Peyer's patch (tissue), 4 donors: ENCODE data around the gene MET. TPM values are rescaled to one million over a fixed set of nuclear protein-coding genes. Genes with fewer than 3 reads are reported as not detected.

ENCODE experiments used
- DNase-seq, 3 donors: peaks; one replicate each; pipeline ENCODE4 v3.0.0-alpha.2; 2017 to 2019
- H3K27ac ChIP-seq, 4 donors: fragments of 200-600 bp; sonication (generic); one replicate each; pipeline ENCODE4 v1.5.1; 2016 to 2019
- H3K27me3 ChIP-seq, 2 donors: fragments of 200-600 bp; sonication (generic); one replicate each; pipeline ENCODE4 v1.5.1; 2019
- H3K36me3 ChIP-seq, 3 donors: fragments of 200-600 bp; sonication (generic); one replicate each; pipeline ENCODE4 v1.5.1; 2016 to 2019
- H3K4me1 ChIP-seq, 4 donors: fragments of 200-600 bp; sonication (generic); one replicate each; pipeline ENCODE4 v1.5.1; 2016 to 2019
- H3K4me3 ChIP-seq, 4 donors: fragments of 200-600 bp; sonication (generic); 1 replicate in 3 of 4; 2 replicates in 1 of 4; pipeline ENCODE4 v1.5.1; 2016 to 2019; ENCODE audit warnings: mild to moderate bottlenecking in 1 of 4
- H3K9me3 ChIP-seq, 4 donors: fragments of 200-600 bp; sonication (generic); one replicate each; pipeline ENCODE4 v1.5.1; 2016 to 2019; ENCODE audit warnings: mild to moderate bottlenecking in 1 of 4
- CTCF ChIP-seq, 6 experiments: fragments of 450-650 bp in 4 of 6; fragments of 200-600 bp in 2 of 6; sonication (generic) in 1 of 6; IDR thresholded peaks; one replicate each; pipeline ENCODE4 v1.5.1; 2017 to 2019; ENCODE audit warnings: antibody characterized with exemption in 6 of 6, mild to moderate bottlenecking in 3 of 6, moderate library complexity in 1 of 6
- POLR2A ChIP-seq, 2 donors: fragments of 450-650 bp; IDR thresholded peaks; one replicate each; pipeline ENCODE4 v1.5.1; 2017; ENCODE audit warnings: antibody characterized with exemption in 2 of 2, mild to moderate bottlenecking in 2 of 2, moderate library complexity in 2 of 2
- total RNA-seq, 4 donors: library from RNA; depleted of rRNA; stranded (reverse); fragments of >200 nt; gene quantifications; one replicate each; pipeline ENCODE4 v1.1.0, GENCODE V29; 2016

Gene MET
- total RNA-seq, 4 donors from 2014 or later = 2.5 to 34.0 (median 23.6) TPM

GRCh38 chr7:116797612-116798011, 125.6 kb downstream of the MET start:
- Histone ChIP-seq H3K4me3 (no peak overlapping the region), H3K27me3 (no peaks in the 10 kb centered on the region), H3K4me1 (peaks cover 0 to 12% (median 0%) of the 10 kb centered on the region in 4 donors), H3K36me3 (no peaks in the 10 kb centered on the region), H3K27ac (peak overlapping the region in 3 of 4 donors; percentile 64 to 90 (median 75)), H3K9me3 (no peaks in the 10 kb centered on the region)
- DNase-seq = peak in 1 of 3 donors; percentile 57
- TF ChIP-seq CTCF (IDR thresholded peaks at IDR 0.05) = no peak
- TF ChIP-seq POLR2A (IDR thresholded peaks at IDR 0.05) = no peak

- Histone ChIP-seq H3K9me3 (no peaks in the 10 kb centered on the region), H3K36me3 (no peaks in the 10 kb centered on the region), H3K4me3 (no peak overlapping the region), H3K27ac (peak overlapping the region in 3 of 4 donors; percentile 64 to 90 (median 75)), H3K4me1 (peaks cover 0 to 15% (median 0%) of the 10 kb centered on the region in 4 donors), H3K27me3 (no peaks in the 10 kb centered on the region)
- no peak for TF ChIP-seq POLR2A (IDR thresholded peaks at IDR 0.05)
- TF ChIP-seq CTCF (IDR thresholded peaks at IDR 0.05) = no peak
- DNase-seq = no peak
Observed at GRCh38 chr7:116798232-116798631, 126.2 kb downstream of the MET start.

- Histone ChIP-seq H3K4me3 (no peak overlapping the region), H3K27ac (no peak overlapping the region), H3K27me3 (no peaks in the 10 kb centered on the region), H3K9me3 (no peaks in the 10 kb centered on the region), H3K4me1 (peaks cover 0 to 23% (median 0%) of the 10 kb centered on the region in 4 donors), H3K36me3 (no peaks in the 10 kb centered on the region)
- no peak for TF ChIP-seq CTCF (IDR thresholded peaks at IDR 0.05)
- no peak for TF ChIP-seq POLR2A (IDR thresholded peaks at IDR 0.05)
- DNase-seq = no peak
Observed at GRCh38 chr7:116799916-116800315, 127.9 kb downstream of the MET start.

GRCh38 chr7:116800594-116800993, 128.6 kb downstream of the MET start:
- Histone ChIP-seq H3K27ac (peak overlapping the region in 1 of 4 donors; percentile 40), H3K9me3 (no peaks in the 10 kb centered on the region), H3K4me1 (peaks cover 0 to 26% (median 0%) of the 10 kb centered on the region in 4 donors), H3K4me3 (no peak overlapping the region), H3K27me3 (no peaks in the 10 kb centered on the region), H3K36me3 (no peaks in the 10 kb centered on the region)
- TF ChIP-seq POLR2A (IDR thresholded peaks at IDR 0.05) = no peak
- TF ChIP-seq CTCF (IDR thresholded peaks at IDR 0.05) = no peak
- no peak for DNase-seq

GRCh38 chr7:116801092-116801710, 129.2 kb downstream of the MET start:
- DNase-seq = no peak
- H3K27ac ChIP-seq = peak overlapping the region in 1 of 4 donors; percentile 40
- H3K9me3 ChIP-seq = no peaks in the 10 kb centered on the region
- no peak overlapping the region for H3K4me3 ChIP-seq
- no peaks in the 10 kb centered on the region for H3K36me3 ChIP-seq
- TF ChIP-seq POLR2A (IDR thresholded peaks at IDR 0.05) (no peak), CTCF (IDR thresholded peaks at IDR 0.05) (no peak)
- no peaks in the 10 kb centered on the region for H3K27me3 ChIP-seq
- H3K4me1 ChIP-seq = peaks cover 0 to 32% (median 0%) of the 10 kb centered on the region in 4 donors
